Aorta (tissue), 5 donors: ENCODE measurements around the gene WDR64. TPM values are rescaled to one million over a fixed set of nuclear protein-coding genes. Genes with fewer than 3 reads are reported as not detected.
"Not testable (repeated sequence)": the region's sequence is repeated elsewhere in the genome, so short reads cannot be mapped to it uniquely, and the experiment has no call there.

Experiments used
- ATAC-seq: fragments of 200-7000 bp; cut with Tn5 transposase; one replicate; pipeline ENCODE4 v1.9.1; 2022; ENCODE audit warnings: moderate library complexity; ENCODE audit not compliant: low FRiP score
- DNase-seq, 2 donors: peaks; one replicate each; pipeline ENCODE4 v3.0.0-alpha.2; 2020
- H3K27ac ChIP-seq, 2 donors: one replicate each; pipeline ENCODE4 v1.5.1; 2013; ENCODE audit warnings: low read length in 2 of 2, mild to moderate bottlenecking in 2 of 2, moderate library complexity in 2 of 2, control low read depth in 1 of 2, inconsistent platforms in 1 of 2, low read depth in 1 of 2
- H3K27me3 ChIP-seq, 2 donors: one replicate each; pipeline ENCODE4 v1.6.1; 2013; ENCODE audit warnings: control low read depth in 1 of 2, low read length in 1 of 2, mild to moderate bottlenecking in 1 of 2, moderate library complexity in 1 of 2; ENCODE audit not compliant: insufficient read depth in 2 of 2, control insufficient read depth in 1 of 2
- H3K36me3 ChIP-seq, 2 donors: one replicate each; pipeline ENCODE4 v1.6.1; 2013; ENCODE audit warnings: control low read depth in 1 of 2, low read length in 1 of 2, mild to moderate bottlenecking in 1 of 2; ENCODE audit not compliant: insufficient read depth in 2 of 2, control insufficient read depth in 1 of 2
- H3K4me1 ChIP-seq, 2 donors: one replicate each; pipeline ENCODE4 v1.6.1; 2013; ENCODE audit warnings: low read length in 2 of 2, control low read depth in 1 of 2, mild to moderate bottlenecking in 1 of 2, moderate library complexity in 1 of 2; ENCODE audit not compliant: insufficient read depth in 2 of 2, control insufficient read depth in 1 of 2
- H3K4me3 ChIP-seq, 2 donors: one replicate each; pipeline ENCODE4 v1.5.1; 2013; ENCODE audit warnings: low read length in 2 of 2, control low read depth in 1 of 2, mild to moderate bottlenecking in 1 of 2
- H3K9me3 ChIP-seq: one replicate; pipeline ENCODE4 v1.6.1; 2013; ENCODE audit warnings: mild to moderate bottlenecking, low read length; ENCODE audit not compliant: control insufficient read depth
- WGBS, 2 donors: extraction: QIAGEN DNeasy Blood & Tissue Kit; methylation state at CpG; one replicate each; pipeline ENCODE4 v1.1.7; 2013; 5-methylcytosine and 5-hydroxymethylcytosine counted together
- intact Hi-C, 2 donors: fragments of 100-400 bp; cut with DNase I; formaldehyde crosslinking; loops; one replicate each; pipeline versions ENCODE4 v1.14.2 to v1.15.0; 2022
- polyA plus RNA-seq, 2 donors: library from polyadenylated mRNA; stranded (reverse); fragments of 200-250 nt; gene quantifications; one replicate each; pipeline ENCODE4 v1.2.3, GENCODE V29; 2013
- total RNA-seq, 2 donors: library from RNA; stranded (reverse); fragmentation: NEBNext Ultra II Directional; extraction: Animal tissue kit (Norgen Biotek cat#: 25700); gene quantifications; one replicate each; pipeline ENCODE4 v1.2.1, GENCODE V29; 2021
- donor health status: healthy with polysubstance abuse.
- donor health status: Bipolar disorder and iron deficiency.
- donor health status: DM: no; HTN: no; CAD: no.
- donor health status: DM: no; HTN: no; CAD: no.
- donor health status: DM: yes; HTN: yes; CAD: no.

WDR64 gene
- total and polyA plus RNA-seq, 4 donors = not detected

DNA sequence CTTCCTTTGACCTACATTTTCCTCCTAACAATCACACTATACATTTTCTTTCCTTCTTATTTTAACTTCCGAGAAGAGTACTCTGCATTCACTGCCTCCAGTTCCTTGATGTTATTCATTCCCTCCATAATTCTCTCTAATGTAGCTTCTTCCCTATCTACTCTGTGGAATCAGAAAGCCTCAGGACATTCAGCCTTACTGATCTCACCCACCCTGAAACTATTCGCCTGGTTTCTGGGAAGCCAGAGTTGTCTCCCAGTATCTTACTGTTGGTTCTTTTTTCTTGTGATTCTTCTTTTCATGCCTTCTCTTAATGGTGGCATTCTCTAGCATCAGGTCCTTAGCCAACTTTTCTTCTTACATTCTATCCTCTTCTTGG is 45.5 kb downstream of the WDR64 start:
- ATAC-seq (no peak), DNase-seq (no peak)
- Histone ChIP-seq H3K4me1 (peaks cover 0 to 2% of the 10 kb centered on the region in 2 donors), H3K36me3 (no peaks in the 10 kb centered on the region), H3K27ac (no peak overlapping the region), H3K27me3 (no peaks in the 10 kb centered on the region), H3K9me3 (no peaks in the 10 kb centered on the region), H3K4me3 (no peak overlapping the region)
- WGBS, 2 donors = 96 to 98% methylated on average over 2 of the region's 2 CpGs
- intact Hi-C loops = no loop called here

DNA sequence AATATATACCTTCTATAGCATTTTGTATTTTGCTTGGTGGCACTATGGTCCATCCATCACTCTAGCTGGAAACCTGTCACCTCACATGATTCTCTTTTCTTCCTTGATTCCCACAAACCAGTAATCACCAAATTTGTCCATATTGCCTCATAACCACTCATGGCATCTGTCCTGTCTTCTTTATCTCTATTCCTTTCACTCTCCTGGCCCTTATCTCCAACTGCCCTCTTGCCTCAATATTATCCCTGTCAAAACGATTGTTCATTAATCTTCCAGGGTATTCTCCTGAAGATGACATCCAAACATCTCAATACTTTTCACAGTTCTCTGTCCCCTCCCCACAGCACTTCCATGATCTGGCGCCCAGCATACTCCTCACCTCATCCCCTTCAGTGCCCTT is 46.1 kb downstream of the WDR64 start:
- no peak for ATAC-seq
- WGBS, 2 donors = 89 to 97% methylated on average over 2 of the region's 2 CpGs

DNA sequence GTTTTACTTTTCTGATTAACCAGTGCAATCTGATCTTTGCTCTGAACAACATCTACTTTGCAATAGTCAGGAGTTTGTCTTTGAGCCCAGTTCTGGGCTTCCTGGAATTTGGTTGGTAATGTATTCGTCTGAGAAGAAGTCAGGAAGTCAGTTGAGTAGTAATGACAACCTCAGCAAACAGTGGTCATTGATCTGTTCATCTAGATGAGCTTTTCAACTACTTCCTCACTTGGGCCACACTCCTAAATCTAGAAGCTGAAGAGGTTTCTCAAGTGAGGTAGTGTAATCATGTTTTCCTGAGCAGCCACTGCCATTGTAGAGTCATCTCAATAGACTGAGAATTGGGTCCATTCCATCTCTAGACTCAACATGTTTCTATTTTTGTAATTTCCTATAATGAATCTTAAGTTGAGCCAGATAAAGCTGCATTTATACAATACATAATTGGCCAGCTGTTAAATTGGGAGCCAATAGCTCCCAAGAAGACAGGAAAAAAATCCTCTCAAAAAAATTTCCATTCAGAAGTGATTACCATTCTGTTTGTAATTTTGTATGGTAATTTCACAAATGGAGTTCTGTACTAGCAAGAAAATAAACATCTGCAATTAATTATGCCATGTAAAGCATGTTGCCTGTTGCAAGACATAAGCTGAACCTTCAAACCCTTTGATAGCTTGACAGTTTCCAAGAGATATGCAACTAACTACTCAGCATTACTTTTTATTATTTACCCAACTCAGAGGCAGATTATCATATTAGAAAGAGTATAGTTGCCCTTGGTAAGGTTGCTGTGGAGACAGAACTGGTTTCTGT is 49.6 kb downstream of the WDR64 start:
- no peak for ATAC-seq
- no peaks in the 10 kb centered on the region for H3K27me3 ChIP-seq
- no peak for DNase-seq
- intact Hi-C loops = no loop called here
- no peak overlapping the region for H3K27ac ChIP-seq
- 31 to 41% methylated on average over 1 of the region's 1 CpG for WGBS, 2 donors
- no peak overlapping the region for H3K4me3 ChIP-seq
- H3K36me3 ChIP-seq = no peaks in the 10 kb centered on the region
- no peaks in the 10 kb centered on the region for H3K4me1 ChIP-seq
- H3K9me3 ChIP-seq = no peaks in the 10 kb centered on the region

More for the DNA sequence above, 46.1 kb downstream of the WDR64 start:
- Histone ChIP-seq H3K4me3 (no peak overlapping the region), H3K36me3 (no peaks in the 10 kb centered on the region), H3K4me1 (peaks cover 0 to 2% of the 10 kb centered on the region in 2 donors), H3K9me3 (no peaks in the 10 kb centered on the region), H3K27ac (no peak overlapping the region), H3K27me3 (no peaks in the 10 kb centered on the region)
- intact Hi-C loops = no loop called here
- no peak for DNase-seq

DNA sequence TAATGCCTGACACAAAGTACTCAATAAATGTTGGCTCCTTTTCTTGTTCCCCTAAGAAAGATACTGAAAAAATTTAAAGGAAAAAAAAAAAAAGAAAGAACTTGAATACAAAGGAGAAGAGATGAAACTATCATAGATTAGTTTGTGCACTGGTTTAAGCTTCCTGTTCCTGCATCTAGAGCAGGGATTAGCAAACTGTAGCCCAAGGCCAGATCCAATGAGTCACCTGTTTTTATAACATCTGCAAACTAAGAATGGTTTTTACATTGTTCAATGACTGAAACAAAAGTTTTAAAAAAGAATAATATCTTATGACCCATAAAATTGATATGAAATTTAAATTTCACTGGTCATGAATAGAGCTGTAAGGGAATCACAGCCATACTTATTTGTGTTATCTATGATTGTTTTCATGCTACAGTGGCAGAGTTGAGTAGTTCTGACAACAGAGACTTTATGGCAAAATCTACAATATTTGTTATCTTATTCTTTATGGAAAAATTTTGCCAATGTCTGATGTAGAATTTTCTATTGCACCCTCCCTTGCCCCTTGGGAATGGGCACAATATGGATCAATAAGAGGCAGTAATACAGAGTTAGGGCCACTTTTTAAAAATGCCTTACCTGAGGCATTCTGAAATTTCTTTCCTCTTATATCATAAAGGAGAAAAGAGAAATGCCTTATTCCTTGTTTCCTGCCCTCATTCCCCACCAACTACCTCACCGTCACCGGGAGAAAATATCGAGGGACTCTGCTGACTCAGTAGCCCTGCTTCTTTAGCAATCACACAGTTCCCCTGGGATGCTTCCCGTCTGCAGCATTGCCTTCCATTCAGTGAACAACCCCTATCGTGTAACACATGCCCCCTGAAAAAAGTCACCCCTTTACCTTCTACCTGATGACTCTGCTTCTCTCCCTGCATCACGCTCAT is 50.6 kb downstream of the WDR64 start:
- intact Hi-C loops = no loop called here
- H3K4me1 ChIP-seq = no peaks in the 10 kb centered on the region
- H3K27ac ChIP-seq = no peak overlapping the region
- 82 to 88% methylated on average over 6 of the region's 6 CpGs for WGBS, 2 donors
- H3K27me3 ChIP-seq = no peaks in the 10 kb centered on the region
- H3K9me3 ChIP-seq = no peaks in the 10 kb centered on the region
- ATAC-seq (no peak), DNase-seq (no peak)
- H3K36me3 ChIP-seq = no peaks in the 10 kb centered on the region
- no peak overlapping the region for H3K4me3 ChIP-seq

DNA sequence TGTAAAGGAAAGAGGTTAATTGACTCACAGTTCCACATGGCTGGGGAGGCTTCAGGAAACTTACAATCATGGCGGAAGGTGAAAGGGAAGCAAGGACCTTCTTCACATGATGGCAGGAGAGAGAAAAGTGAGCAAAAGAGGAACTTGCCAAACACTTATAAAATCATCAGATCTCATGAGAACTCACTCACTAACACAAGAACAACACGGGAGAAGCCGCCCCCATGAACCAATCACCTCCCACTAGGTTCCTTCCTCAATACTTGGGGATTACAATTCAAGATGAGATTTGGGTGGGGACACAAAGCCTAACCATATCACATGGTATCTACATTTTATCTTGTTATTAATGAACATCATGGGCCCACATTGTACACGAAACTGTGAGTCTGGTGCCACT is 51.7 kb downstream of the WDR64 start:
- intact Hi-C loops, H3K4me3 ChIP-seq, H3K27me3 ChIP-seq, ATAC-seq, DNase-seq, H3K27ac ChIP-seq, H3K4me1 ChIP-seq, H3K9me3 ChIP-seq, H3K36me3 ChIP-seq: not testable (repeated sequence)
- 98% methylated on average over 4 of the region's 4 CpGs for WGBS, 2 donors

DNA sequence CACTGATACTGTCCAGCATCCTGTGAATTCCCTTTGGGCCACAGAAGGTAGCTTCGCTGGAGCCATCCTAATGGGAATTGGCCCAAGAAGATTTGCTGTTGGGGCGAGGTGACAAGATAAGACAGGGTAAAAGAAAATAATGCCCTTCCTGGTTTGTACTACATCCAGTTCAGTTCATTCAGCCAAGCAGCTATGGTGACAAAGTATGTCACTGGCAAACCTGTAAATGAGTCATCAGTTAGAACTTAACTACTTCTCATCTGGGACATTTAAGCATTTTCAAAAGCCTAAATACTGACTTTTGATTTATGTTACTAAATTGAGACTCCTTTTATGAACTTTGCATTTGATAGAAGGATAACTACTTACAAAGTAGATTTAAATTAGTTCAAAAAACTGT is 54.2 kb downstream of the WDR64 start:
- Histone ChIP-seq H3K27me3 (no peaks in the 10 kb centered on the region), H3K4me1 (no peaks in the 10 kb centered on the region), H3K4me3 (no peak overlapping the region), H3K9me3 (no peaks in the 10 kb centered on the region), H3K27ac (no peak overlapping the region), H3K36me3 (no peaks in the 10 kb centered on the region)
- WGBS, 2 donors = 35 to 40% methylated on average over 2 of the region's 2 CpGs
- no peak for DNase-seq
- ATAC-seq = no peak
- intact Hi-C loops = no loop called here

DNA sequence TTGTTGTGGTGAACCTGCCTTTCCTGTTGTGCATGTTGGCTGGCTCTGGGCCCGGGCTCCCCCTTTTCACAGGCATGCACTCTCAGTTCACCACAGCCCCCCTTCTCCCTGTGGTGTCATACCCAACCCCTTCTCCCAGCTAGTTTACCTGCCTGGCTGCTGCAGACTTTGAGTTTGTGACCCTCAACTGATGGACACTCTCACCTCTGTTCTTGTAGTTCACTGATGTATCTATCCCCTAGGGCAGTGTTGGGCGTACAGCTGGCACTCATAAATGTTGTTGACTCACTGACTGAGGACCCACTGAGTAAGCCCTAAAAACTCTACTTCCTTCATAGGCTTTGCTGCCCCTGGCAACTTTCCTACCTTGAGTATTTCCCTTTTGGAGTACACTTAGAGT is 54.9 kb downstream of the WDR64 start:
- no peak for ATAC-seq
- no peak overlapping the region for H3K27ac ChIP-seq
- intact Hi-C loops = no loop called here
- no peak overlapping the region for H3K4me3 ChIP-seq
- H3K9me3 ChIP-seq = no peaks in the 10 kb centered on the region
- H3K36me3 ChIP-seq = no peaks in the 10 kb centered on the region
- DNase-seq = no peak
- 73 to 81% methylated on average over 2 of the region's 2 CpGs for WGBS, 2 donors
- no peaks in the 10 kb centered on the region for H3K4me1 ChIP-seq
- no peaks in the 10 kb centered on the region for H3K27me3 ChIP-seq

DNA sequence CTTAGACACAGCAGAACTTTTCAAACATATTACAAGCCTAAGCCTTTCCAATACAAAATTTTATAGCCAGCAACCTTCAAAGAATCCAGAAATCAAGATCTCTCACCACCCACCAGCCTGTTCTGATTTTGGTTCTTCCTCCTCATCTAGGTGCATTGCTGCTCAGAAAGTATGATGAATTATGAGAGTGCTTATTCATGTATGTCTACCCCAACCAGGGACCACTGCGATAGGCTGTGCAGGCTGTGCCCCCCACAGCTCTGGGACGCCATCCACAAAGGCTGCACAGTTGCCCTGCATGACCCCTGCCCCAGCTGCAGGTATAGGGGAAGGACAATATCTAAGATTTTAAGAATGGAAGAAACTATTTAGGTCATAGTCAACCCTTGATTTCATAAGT is 55.4 kb downstream of the WDR64 start:
- intact Hi-C loops = no loop called here
- no peak overlapping the region for H3K27ac ChIP-seq
- no peaks in the 10 kb centered on the region for H3K27me3 ChIP-seq
- H3K4me1 ChIP-seq = no peaks in the 10 kb centered on the region
- H3K9me3 ChIP-seq = no peaks in the 10 kb centered on the region
- H3K36me3 ChIP-seq = no peaks in the 10 kb centered on the region
- ATAC-seq = no peak
- H3K4me3 ChIP-seq = no peak overlapping the region
- 48 to 98% methylated on average over 2 of the region's 2 CpGs for WGBS, 2 donors
- DNase-seq = no peak
